H1 (cell line): Measurements from ENCODE around the gene MRPS27. TPM values are rescaled to one million over a fixed set of nuclear protein-coding genes. Genes with fewer than 3 reads are reported as not detected.

Source experiments
- CTCF ChIA-PET: fragments of 300-600 bp; sonication (Branson Sonifier 250); formaldehyde crosslinking; loops from one replicate; lab custom pipeline; 2021; ENCODE audit not compliant: partially characterized antibody; lab: Charles Lee
- POLR2A ChIA-PET: fragments of 300-600 bp; sonication (Branson Sonifier 250); formaldehyde crosslinking; loops from one replicate; lab custom pipeline; 2021; ENCODE audit warnings: inconsistent platforms; ENCODE audit not compliant: partially characterized antibody; lab: Charles Lee
- DNase-seq, 2 experiments: peaks; one replicate each; pipeline versions ENCODE4 v3.0.0 to v3.0.0-alpha.2; 2010 to 2022; ENCODE audit warnings: low spot score in 2 of 2, low read depth in 1 of 2, mixed read lengths in 1 of 2
- FAIRE-seq: peaks from 2 replicates; lab custom pipeline; 2011; peaks lifted over from hg19 to GRCh38; lab: Jason Lieb, UNC
- H2AFZ ChIP-seq: 2 replicates; pipeline ENCODE4 v1.8.1; 2012; ENCODE audit warnings: low read length, inconsistent platforms
- H2AK5ac ChIP-seq: 2 replicates; pipeline ENCODE4 v1.6.1; 2013; ENCODE audit warnings: low read depth, low read length
- H2BK120ac ChIP-seq: replicated peaks from 2 replicates; pipeline ENCODE3; 2013; ENCODE audit warnings: low read depth, low read length, inconsistent platforms
- H2BK12ac ChIP-seq: 2 replicates; pipeline ENCODE4 v1.6.1; 2013; ENCODE audit warnings: low read depth, low read length
- H2BK15ac ChIP-seq: 2 replicates; pipeline ENCODE4 v1.6.1; 2013; ENCODE audit warnings: low read length
- H2BK20ac ChIP-seq: 2 replicates; pipeline ENCODE4 v1.6.1; 2013; ENCODE audit warnings: low read length
- H2BK5ac ChIP-seq: 2 replicates; pipeline ENCODE4 v1.6.1; 2013; ENCODE audit warnings: low read depth, low read length
- H3K14ac ChIP-seq: 2 replicates; pipeline ENCODE4 v1.6.1; 2013; ENCODE audit warnings: inconsistent platforms; ENCODE audit not compliant: insufficient read length
- H3K18ac ChIP-seq: 2 replicates; pipeline ENCODE4 v1.6.1; 2013; ENCODE audit warnings: low read length; ENCODE audit errors: extremely low read depth
- H3K23ac ChIP-seq: 2 replicates; pipeline ENCODE4 v1.6.1; 2013; ENCODE audit warnings: inconsistent platforms; ENCODE audit not compliant: insufficient read length
- H3K23me2 ChIP-seq: 2 replicates; pipeline ENCODE4 v1.6.1; 2013; ENCODE audit warnings: low read depth, low read length
- H3K27ac ChIP-seq: 2 replicates; pipeline ENCODE4 v1.6.1; 2011; ENCODE audit warnings: low read depth, low read length, inconsistent platforms
- H3K27me3 ChIP-seq, 4 experiments: replicated peaks in 1 of 4; 1 replicate in 1 of 4; 2 replicates in 3 of 4; pipeline versions ENCODE4 v1.6.1 to v1.8.1; 2011 to 2013; ENCODE audit warnings: low read length in 3 of 4, mild to moderate bottlenecking in 3 of 4, inconsistent platforms in 2 of 4, mixed read lengths in 2 of 4, moderate library complexity in 1 of 4; ENCODE audit not compliant: control insufficient read depth in 3 of 4, insufficient read depth in 3 of 4; ENCODE audit errors: extremely low read depth in 1 of 4
- H3K36me3 ChIP-seq, 4 experiments: 2 replicates each; pipeline versions ENCODE4 v1.6.1 to v1.8.1; 2011 to 2013; ENCODE audit warnings: mild to moderate bottlenecking in 4 of 4, low read length in 3 of 4, moderate library complexity in 2 of 4, control low read depth in 1 of 4, inconsistent platforms in 1 of 4; ENCODE audit not compliant: insufficient read depth in 4 of 4, control insufficient read depth in 2 of 4
- H3K4ac ChIP-seq: replicated peaks from 2 replicates; pipeline ENCODE3; 2013; ENCODE audit warnings: low read length, low read depth, mixed read lengths, inconsistent platforms; ENCODE audit not compliant: insufficient read length
- H3K4me1 ChIP-seq, 4 experiments: replicated peaks in 1 of 4; 1 replicate in 1 of 4; 2 replicates in 3 of 4; pipeline versions ENCODE4 v1.6.1 to v1.8.1; 2011 to 2013; ENCODE audit warnings: low read length in 3 of 4, inconsistent platforms in 2 of 4, mixed read lengths in 1 of 4; ENCODE audit not compliant: insufficient read depth in 4 of 4, control insufficient read depth in 3 of 4
- H3K4me2 ChIP-seq, 2 experiments: 2 replicates each; pipeline versions ENCODE4 v1.6.1 to v1.8.1; 2011 to 2013; ENCODE audit warnings: low read depth in 2 of 2, low read length in 2 of 2, control low read depth in 1 of 2, inconsistent platforms in 1 of 2, mild to moderate bottlenecking in 1 of 2; ENCODE audit not compliant: insufficient read depth in 1 of 2
- H3K4me3 ChIP-seq, 4 experiments: fragments of 200-600, 300-600 bp in 1 of 4; sonication (generic), shearing (Covaris generic), sonication (Bioruptor Twin) in 1 of 4; 2 replicates each; pipeline versions ENCODE4 v1.5.1 to v1.8.1; 2011 to 2016; ENCODE audit warnings: low read length in 4 of 4, low read depth in 3 of 4, control low read depth in 2 of 4, inconsistent platforms in 2 of 4, mild to moderate bottlenecking in 2 of 4, mixed read lengths in 1 of 4, moderate library complexity in 1 of 4; ENCODE audit not compliant: insufficient read depth in 2 of 4; ENCODE audit errors: extremely low read depth in 1 of 4
- H3K56ac ChIP-seq: replicated peaks from 2 replicates; pipeline ENCODE3; 2013; ENCODE audit warnings: low read depth, mild to moderate bottlenecking, mixed read lengths, low read length, inconsistent platforms; ENCODE audit not compliant: insufficient read length
- H3K79me1 ChIP-seq: 2 replicates; pipeline ENCODE4 v1.6.1; 2013; ENCODE audit warnings: low read depth, low read length, control low read depth
- H3K79me2 ChIP-seq, 2 experiments: 2 replicates each; pipeline versions ENCODE4 v1.6.1 to v1.8.1; 2012 to 2013; ENCODE audit warnings: low read length in 2 of 2, mild to moderate bottlenecking in 2 of 2, inconsistent platforms in 1 of 2; ENCODE audit not compliant: insufficient read depth in 2 of 2, control insufficient read depth in 1 of 2
- H3K9ac ChIP-seq, 4 experiments: replicated peaks in 1 of 4; 1 replicate in 1 of 4; 2 replicates in 3 of 4; pipeline versions ENCODE4 v1.6.1 to v1.8.1; 2011 to 2013; ENCODE audit warnings: low read depth in 3 of 4, low read length in 3 of 4, control low read depth in 2 of 4, mild to moderate bottlenecking in 2 of 4, moderate library complexity in 2 of 4, inconsistent platforms in 1 of 4; ENCODE audit errors: extremely low read depth in 1 of 4
- H3K9me3 ChIP-seq, 2 experiments: 2 replicates each; pipeline versions ENCODE4 v1.6.1 to v1.8.1; 2012 to 2013; ENCODE audit warnings: mild to moderate bottlenecking in 2 of 2, moderate library complexity in 2 of 2, control low read depth in 1 of 2, inconsistent platforms in 1 of 2, low read depth in 1 of 2, low read length in 1 of 2, mixed read lengths in 1 of 2; ENCODE audit not compliant: insufficient read depth in 2 of 2
- H4K20me1 ChIP-seq, 2 experiments: replicated peaks in 1 of 2; 2 replicates each; pipeline versions ENCODE3 to v1.8.1; 2011 to 2013; ENCODE audit warnings: inconsistent platforms in 2 of 2, low read length in 2 of 2, mild to moderate bottlenecking in 1 of 2; ENCODE audit not compliant: insufficient read depth in 2 of 2, control insufficient read depth in 1 of 2
- H4K5ac ChIP-seq: 2 replicates; pipeline ENCODE4 v1.6.1; 2013; ENCODE audit warnings: low read length, low read depth, mixed read lengths, inconsistent platforms; ENCODE audit not compliant: insufficient read length
- H4K8ac ChIP-seq: 2 replicates; pipeline ENCODE4 v1.8.0; 2013; ENCODE audit warnings: mild to moderate bottlenecking, moderate library complexity, low read length, inconsistent platforms; ENCODE audit not compliant: insufficient read depth; ENCODE audit errors: extremely low read depth
- H4K91ac ChIP-seq: replicated peaks from 2 replicates; pipeline ENCODE3; 2013; ENCODE audit warnings: low read length, mixed read lengths, inconsistent platforms; ENCODE audit not compliant: insufficient read length
- CEBPB ChIP-seq: IDR thresholded peaks from 2 replicates; pipeline ENCODE4 v1.6.1; 2012; ENCODE audit warnings: low read depth, low read length
- CTCF ChIP-seq, 3 experiments: IDR thresholded peaks; 1 replicate in 2 of 3; 2 replicates in 1 of 3; pipeline versions ENCODE4 v1.5.1 to v1.6.1; 2011; ENCODE audit warnings: low read length in 3 of 3, mild to moderate bottlenecking in 3 of 3, inconsistent platforms in 2 of 3, low read depth in 1 of 3, moderate library complexity in 1 of 3; ENCODE audit not compliant: insufficient read depth in 1 of 3; ENCODE audit errors: control extremely low read depth in 1 of 3
- EP300 ChIP-seq, 2 experiments: IDR thresholded peaks; 1 replicate in 1 of 2; 2 replicates in 1 of 2; pipeline ENCODE4 v1.6.1; 2011 to 2012; ENCODE audit warnings: low read depth in 2 of 2, low read length in 2 of 2, mild to moderate bottlenecking in 2 of 2, borderline replicate concordance in 1 of 2, inconsistent platforms in 1 of 2, moderate library complexity in 1 of 2
- FOSL1 ChIP-seq: IDR thresholded peaks from 2 replicates; pipeline ENCODE4 v1.6.1; 2011; ENCODE audit warnings: mild to moderate bottlenecking, low read depth, low read length, moderate library complexity; ENCODE audit not compliant: insufficient read depth
- GTF2F1 ChIP-seq: IDR thresholded peaks from 2 replicates; pipeline ENCODE4 v1.6.1; 2012; ENCODE audit warnings: low read depth, low read length, improper control_type of control experiment, borderline replicate concordance
- JUN ChIP-seq: IDR thresholded peaks from 2 replicates; pipeline ENCODE4 v1.6.1; 2011; ENCODE audit warnings: low read depth, mild to moderate bottlenecking, improper control_type of control experiment, low read length
- KDM1A ChIP-seq: fragments of 200-600, 300-600 bp; sonication (generic); IDR thresholded peaks from 2 replicates; pipeline ENCODE4 v1.7.1; 2016; ENCODE audit warnings: mild to moderate bottlenecking, low read length, borderline replicate concordance
- KDM4A ChIP-seq: IDR thresholded peaks from one replicate; pipeline ENCODE4 v1.7.1; 2012; ENCODE audit warnings: low read depth, mild to moderate bottlenecking, moderate library complexity, low read length, inconsistent platforms; ENCODE audit not compliant: severe bottlenecking
- RBBP5 ChIP-seq: IDR thresholded peaks from 2 replicates; pipeline ENCODE4 v1.7.1; 2012; ENCODE audit warnings: low read depth, mild to moderate bottlenecking, inconsistent platforms, low read length, moderate library complexity, borderline replicate concordance
- YY1 ChIP-seq: IDR thresholded peaks from 2 replicates; pipeline ENCODE4 v1.6.1; 2011; ENCODE audit warnings: low read depth, mild to moderate bottlenecking, low read length
- WGBS, 2 experiments: shearing (Covaris generic) in 1 of 2; methylation state at CpG; one replicate each; pipeline versions ENCODE4 v1.1.6 to v1.1.7; 2013 to 2015; ENCODE audit warnings: low lambda C conversion rate in 2 of 2, mixed read lengths in 2 of 2, inconsistent platforms in 1 of 2, low coverage in 1 of 2, missing lambda C conversion rate in 1 of 2; ENCODE audit not compliant: insufficient replicate concordance in 2 of 2, insufficient coverage in 1 of 2, insufficient read length in 1 of 2; ENCODE audit errors: extremely low coverage in 1 of 2, missing lambda C conversion rate in 1 of 2; 5-methylcytosine and 5-hydroxymethylcytosine counted together
- polyA plus RNA-seq, 7 experiments: library from polyadenylated mRNA; depleted of rRNA in 3 of 7; stranded (reverse) in 5 of 7; unstranded in 2 of 7; fragments of >200 nt in 5 of 7; fragments of 200-250 nt in 2 of 7; gene quantifications; 1 replicate in 5 of 7; 2 replicates in 1 of 7; 4 replicates in 1 of 7; pipeline versions ENCODE4 v1.2.1 to v1.2.3, GENCODE V29; 2011 to 2013; ENCODE audit warnings: missing spikeins in 2 of 7, mixed read lengths in 2 of 7
- total RNA-seq: library from RNA; stranded (reverse); fragmentation: NEBNext Ultra II Directional; extraction: Animal tissue kit (Norgen Biotek cat#: 25700); gene quantifications from 2 replicates; pipeline ENCODE4 v1.2.1, GENCODE V29; 2021

MRPS27 gene
- total and polyA plus RNA-seq, 2 of the 8 experiments (the other 6 are each of a cell fraction or from before 2014, with no cell fraction given): 93.2 to 102 TPM

DNA sequence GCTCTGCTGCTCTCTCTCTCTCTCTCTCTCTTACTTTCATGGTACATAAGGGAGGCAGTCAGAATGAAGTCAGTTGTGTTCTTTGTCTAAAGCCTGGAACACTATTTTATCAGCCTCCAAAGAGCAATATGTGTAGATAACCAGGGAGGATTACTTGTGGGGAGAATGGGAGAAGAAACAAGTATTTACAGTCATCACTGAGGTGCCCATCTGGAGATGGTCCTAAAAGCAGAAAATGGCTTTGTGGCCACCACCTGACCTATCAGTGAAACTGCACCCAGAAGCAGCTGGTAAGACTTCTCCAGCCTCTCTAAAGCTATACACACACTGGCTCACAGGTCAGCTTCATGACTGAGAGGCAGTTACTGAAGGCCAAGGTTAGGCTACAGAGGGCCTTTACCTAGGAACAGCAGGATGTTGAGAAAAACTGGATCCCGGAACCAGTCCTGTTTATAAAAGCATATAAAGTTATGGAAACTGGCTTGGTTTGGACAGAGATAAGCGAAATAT lies 75.1 kb downstream of the MRPS27 start:
- Histone ChIP-seq H2BK5ac (no peak overlapping the region), H2BK12ac (no peak overlapping the region), H3K4me1 (peaks cover 8 to 16% (median 12%) of the 10 kb centered on the region in 4 experiments), H3K36me3 (no peaks in the 10 kb centered on the region), H3K23ac (no peak overlapping the region), H3K14ac (no peak overlapping the region), H3K18ac (no peak overlapping the region), H4K20me1 (no peaks in the 10 kb centered on the region), H2AFZ (no peak overlapping the region), H3K79me2 (peaks cover 0 to 26% of the 10 kb centered on the region in 2 experiments; a peak in 2 of 4 replicates), H3K27me3 (no peaks in the 10 kb centered on the region), H4K5ac (no peak overlapping the region), H3K4ac (no peak overlapping the region), H3K4me2 (no peak overlapping the region), H3K79me1 (no peaks in the 10 kb centered on the region), H2AK5ac (no peak overlapping the region), H2BK20ac (no peak overlapping the region), H3K9me3 (no peaks in the 10 kb centered on the region), H3K4me3 (no peak overlapping the region), H4K91ac (no peak overlapping the region), H4K8ac (no peak overlapping the region), H3K9ac (no peak overlapping the region), H3K23me2 (no peaks in the 10 kb centered on the region), H2BK15ac (no peak overlapping the region), H3K27ac (no peak overlapping the region), H2BK120ac (no peak overlapping the region), H3K56ac (no peak overlapping the region)
- CTCF ChIA-PET: interaction anchor here (1.0 to 2.5 kb wide), 18 partner anchors 9 to 68 kb away, joined by 3 to 19 read pairs (median 6); no protein-coding TSS in a partner anchor
- WGBS, 2 experiments: 70% methylated on average over 2 of the region's 2 CpGs; no CpG with 5 or more reads in 1 of the 2 experiments
- peak; percentile 60 for FAIRE-seq
- no peak for DNase-seq
- POLR2A ChIA-PET: no interaction called here
- TF ChIP-seq CTCF (IDR thresholded peaks at IDR 0.05; ENCODE audit: control extremely low read depth in 1 of 3, insufficient read depth in 1 of 3, low read depth in 1 of 3, low read length in 3 of 3): peak in 2 of 3 experiments; percentile 14 to 58; a peak in 2 of 4 replicates
- no peak for TF ChIP-seq RBBP5
- TF ChIP-seq KDM1A: no peak
- TF ChIP-seq KDM4A: no peak
- no peak for TF ChIP-seq EP300 (IDR thresholded peaks at IDR 0.05; ENCODE audit: borderline replicate concordance in 1 of 2, low read depth in 2 of 2, low read length in 2 of 2)
- TF ChIP-seq CEBPB: no peak
- no peak for TF ChIP-seq JUN
- TF ChIP-seq FOSL1: no peak
- TF ChIP-seq YY1: no peak
- TF ChIP-seq GTF2F1: no peak
